SH-SY5Y (cell line): ENCODE measurements around the gene PPP1CA.

ENCODE experiments used
- GATA2 ChIP-seq: IDR thresholded peaks from 2 replicates; pipeline ENCODE4 v1.6.1; 2011; ENCODE audit warnings: mild to moderate bottlenecking, low read depth, low read length
- GATA3 ChIP-seq: IDR thresholded peaks from 2 replicates; pipeline ENCODE4 v1.6.1; 2011; ENCODE audit warnings: low read depth, mild to moderate bottlenecking, low read length, moderate library complexity

The PPP1CA gene

DNA sequence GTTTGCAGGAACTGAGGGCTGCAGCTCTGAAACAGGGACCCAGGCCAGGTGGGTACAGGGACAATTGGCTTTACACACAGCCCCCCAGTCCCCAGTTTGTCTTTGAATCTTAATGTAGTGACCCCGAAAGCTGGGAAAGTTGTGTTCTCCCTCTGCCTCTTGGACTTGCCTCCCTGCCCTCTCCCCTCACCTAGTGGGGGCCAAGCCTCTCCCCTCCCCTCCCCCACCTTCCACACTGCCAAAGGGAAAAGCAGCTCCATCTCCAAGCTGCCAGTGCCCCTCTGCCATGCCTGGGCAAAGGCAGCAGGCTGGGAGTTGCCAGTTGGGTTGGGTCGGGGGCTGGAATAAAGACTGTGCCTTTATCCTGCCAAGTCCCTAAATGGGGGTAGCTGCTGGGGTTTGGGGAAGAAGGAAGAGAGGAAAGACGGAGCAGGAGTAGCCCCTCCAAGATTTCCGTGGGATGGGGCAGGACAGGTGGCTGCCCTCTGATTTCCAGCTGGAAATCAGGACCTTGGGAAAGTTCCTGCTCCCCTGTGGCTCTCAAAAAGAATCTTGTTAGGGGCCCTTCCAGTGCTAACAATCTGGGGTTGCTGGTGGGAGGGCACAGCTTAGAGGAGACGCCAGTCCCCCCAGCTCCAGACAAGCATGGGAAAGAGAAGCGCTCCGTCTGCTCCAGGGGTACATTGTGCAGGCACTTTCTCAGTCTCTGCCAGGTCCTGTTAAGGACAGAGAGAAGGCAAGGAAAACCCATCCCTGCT is 25.4 kb downstream of the PPP1CA start:
- TF ChIP-seq GATA3 (no peak), GATA2 (no peak)

DNA sequence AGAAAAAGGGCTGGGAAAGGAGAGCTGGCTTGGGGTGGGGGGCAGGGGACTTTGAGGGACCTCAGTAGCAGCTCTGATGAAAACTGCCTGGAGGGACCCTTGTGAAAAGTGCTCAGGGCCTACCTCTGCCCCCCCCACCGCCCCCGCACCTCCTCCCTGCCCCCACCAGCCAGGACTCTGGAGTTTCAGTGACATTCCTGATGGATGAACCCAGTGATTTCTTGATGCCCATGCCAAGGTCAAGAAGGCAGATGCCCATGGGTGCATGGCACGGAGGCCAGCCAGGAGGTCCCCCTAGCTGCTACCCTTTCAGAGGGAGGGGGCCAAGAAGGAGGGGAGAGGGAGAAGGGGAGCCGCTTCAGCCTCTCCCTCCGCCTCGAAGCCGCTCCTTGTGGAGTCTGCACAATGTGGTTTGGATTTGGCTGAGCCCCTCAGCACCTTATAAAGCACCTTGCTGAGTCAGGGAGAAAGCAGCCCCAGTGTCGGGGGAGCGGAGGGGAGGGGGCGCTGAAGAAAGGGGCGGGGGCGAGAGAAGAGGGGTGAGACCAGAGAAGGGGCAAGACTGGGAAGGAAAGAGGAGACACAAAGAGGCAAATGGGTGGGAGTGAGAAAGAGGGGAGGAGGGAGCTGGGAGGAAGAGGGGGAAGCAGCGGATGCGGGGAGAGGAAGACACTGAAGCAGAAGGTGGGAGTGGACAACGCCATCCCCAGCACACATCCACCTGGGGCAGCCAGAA is 26.2 kb downstream of the PPP1CA start:
- TF ChIP-seq GATA3 (no peak), GATA2 (no peak)

DNA sequence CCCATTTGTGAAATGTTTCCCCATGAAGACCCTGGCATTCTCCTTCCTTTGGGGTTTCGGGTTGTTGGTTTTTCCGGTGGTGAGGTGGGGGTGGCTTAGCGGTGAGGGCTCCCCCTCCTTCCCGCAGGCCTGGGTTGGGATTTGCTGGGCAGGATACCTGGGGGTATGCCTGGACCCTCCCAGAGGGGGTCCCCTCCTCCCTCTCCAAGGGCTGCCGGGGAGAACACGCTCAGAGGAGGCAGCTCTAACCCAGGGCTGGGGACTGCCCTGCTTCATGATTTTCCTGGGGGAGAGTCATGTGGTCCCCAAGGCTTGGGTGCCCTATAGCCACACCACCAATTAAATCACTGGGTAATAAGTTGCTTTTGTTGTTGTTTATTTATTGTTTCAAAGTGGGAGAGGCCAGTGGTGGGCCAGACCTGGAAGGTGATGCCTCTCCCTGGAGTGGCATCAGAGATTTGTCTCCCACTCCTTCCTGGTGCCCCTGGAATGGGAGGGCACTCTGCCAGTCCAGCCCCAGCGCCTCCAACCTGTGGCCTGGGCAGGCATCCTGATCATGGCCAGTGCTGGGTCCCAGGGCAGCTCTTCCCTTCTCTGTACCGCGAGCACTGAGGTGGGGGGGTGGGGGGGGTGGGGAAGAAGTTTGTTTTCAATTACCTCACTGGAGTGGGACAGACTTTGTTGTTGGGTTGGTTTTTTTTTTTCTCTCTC is 26.9 kb downstream of the PPP1CA start:
- no peak for TF ChIP-seq GATA3
- TF ChIP-seq GATA2: no peak

DNA sequence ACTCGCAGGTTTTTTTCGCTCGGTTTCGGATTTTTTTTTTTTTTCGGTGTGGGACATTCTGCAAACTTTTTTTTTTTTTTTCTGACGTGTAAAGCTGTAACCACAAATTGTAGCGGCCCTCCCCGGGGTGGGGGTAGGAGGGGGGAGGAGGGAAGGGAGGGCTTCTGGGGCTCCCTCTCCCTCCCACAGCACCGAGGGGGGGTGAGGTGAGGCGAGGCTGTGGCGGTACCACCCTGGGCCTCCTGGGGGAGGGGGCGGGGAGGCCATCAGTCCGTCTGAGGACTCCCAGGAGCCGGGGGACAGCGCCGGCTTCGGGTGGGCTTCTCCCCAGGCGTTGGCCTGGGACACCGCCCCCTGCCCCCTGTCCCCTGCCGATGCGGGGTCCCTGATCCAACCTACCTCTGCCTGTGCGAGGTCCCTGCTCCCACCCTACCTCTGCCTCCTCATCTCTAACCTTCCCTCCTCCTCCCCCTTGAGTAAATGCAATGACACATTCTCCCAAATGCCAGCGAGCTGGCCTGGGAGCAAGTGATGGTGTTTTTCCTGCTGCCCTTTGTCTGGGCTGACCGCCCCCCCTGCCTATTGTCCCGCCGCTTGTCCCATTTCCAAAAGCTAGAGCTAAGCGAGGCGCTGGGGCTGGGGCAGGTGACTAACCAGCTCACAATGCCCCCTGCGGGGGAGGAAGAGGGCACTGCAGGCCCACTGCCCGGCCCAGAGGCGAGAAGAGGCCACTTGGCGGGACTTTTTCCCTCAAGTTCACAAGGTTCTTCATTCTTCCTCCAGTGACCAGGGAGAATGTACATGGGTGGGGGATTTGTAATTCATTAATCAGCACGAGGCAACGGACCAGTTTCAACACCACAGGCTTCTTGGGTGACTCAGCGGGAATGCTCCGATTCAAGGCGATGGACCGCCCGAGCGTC is 27.7 kb downstream of the PPP1CA start:
- TF ChIP-seq GATA2 (no peak), GATA3 (no peak)

DNA sequence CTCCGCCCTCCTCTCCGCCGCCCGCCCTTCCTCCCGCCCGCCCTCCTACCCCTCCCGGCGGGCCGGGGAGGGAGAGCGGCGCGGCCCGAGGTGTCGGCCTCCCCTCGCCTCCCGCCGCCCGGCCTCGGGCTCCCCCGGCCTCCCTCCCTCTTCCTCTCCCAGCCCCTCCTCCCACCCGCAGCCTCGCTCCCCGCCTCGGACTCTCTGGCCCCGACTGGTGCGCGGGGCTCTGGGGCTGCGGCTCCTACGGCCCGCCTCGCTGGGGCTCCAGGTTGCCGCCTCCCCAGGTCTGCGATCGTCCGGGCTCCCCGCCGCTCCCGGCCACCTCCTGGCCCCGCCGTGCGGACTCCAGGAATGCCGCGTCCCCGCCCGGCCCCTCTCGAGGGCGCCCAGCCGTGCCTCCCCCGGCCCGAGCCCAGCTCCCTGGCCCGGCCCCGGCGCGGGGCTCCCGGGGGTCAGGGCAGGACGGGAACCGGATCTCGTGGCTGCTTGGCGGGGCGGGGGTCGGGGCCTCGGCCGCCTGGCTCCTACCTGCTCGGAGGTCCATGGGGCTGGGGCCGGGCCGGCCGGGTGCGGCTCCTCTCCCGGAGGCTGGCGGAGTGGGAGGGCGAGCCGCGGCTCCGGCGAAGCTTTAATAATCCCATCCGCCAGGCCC is 28.5 kb downstream of the PPP1CA start, which contains the start of gene CLCF1:
Gene CLCF1 (minus strand): TSS at position 606 of the 655 bp plus-strand sequence. CDS start 59 bp downstream, at position 547.
- TF ChIP-seq GATA2 (no peak), GATA3 (no peak)

DNA sequence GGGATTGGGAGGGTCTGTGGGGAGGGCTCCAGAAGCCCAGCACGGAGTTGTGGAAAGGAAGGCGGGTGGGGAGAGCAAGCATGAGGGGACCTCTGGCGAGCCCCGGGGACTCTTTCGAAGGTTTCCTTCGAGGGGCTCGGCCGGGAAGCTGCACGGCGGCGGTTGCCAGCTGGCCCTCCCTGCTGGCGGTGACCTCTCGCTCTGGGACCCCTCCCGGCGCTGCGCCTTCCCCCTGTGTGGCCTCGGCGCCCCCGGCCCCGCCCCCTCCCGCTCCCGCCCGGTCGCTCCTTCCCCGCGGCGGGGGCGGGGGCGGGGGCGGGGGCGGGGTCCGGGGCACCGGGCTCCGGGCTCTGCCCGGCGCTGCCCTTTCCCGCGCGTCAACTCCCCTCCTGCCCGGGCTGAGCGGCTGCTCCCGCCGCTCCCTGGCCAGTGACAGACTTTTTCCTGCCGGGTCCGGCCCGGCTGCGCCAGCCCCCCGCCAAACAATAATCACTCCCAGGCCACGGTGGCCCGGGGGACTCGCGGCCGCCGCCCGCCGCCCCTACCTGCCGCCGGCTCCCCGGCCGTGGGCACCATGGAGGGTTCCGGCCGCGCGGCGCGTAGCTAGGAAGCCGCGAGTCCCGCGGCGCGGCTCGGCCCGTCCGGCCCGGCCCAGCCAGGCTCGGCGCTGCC is 29.2 kb downstream of the PPP1CA start:
- TF ChIP-seq GATA2 (no peak), GATA3 (no peak)

DNA sequence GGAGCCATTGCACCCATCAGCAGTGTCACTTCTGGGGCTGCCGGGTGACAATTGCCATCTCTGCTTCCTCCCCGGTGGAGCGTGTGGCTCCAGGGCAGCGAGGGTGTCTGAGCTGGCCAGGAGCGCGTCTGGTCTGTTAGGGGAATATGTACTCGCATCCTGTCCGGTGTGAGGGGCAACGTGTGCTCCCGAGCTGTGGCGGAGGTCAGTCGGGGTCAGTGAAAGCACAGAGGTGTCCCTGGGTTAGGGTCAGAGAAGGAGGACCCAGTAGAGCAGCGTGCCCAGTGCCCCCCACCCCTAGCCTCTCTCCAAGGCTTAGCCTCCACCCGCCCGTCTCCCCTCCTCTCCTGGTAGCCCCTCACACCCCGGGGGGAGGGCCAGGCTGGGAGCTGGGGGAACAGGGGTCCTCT is 29.7 kb downstream of the PPP1CA start:
- TF ChIP-seq GATA3: no peak
- TF ChIP-seq GATA2: no peak

DNA sequence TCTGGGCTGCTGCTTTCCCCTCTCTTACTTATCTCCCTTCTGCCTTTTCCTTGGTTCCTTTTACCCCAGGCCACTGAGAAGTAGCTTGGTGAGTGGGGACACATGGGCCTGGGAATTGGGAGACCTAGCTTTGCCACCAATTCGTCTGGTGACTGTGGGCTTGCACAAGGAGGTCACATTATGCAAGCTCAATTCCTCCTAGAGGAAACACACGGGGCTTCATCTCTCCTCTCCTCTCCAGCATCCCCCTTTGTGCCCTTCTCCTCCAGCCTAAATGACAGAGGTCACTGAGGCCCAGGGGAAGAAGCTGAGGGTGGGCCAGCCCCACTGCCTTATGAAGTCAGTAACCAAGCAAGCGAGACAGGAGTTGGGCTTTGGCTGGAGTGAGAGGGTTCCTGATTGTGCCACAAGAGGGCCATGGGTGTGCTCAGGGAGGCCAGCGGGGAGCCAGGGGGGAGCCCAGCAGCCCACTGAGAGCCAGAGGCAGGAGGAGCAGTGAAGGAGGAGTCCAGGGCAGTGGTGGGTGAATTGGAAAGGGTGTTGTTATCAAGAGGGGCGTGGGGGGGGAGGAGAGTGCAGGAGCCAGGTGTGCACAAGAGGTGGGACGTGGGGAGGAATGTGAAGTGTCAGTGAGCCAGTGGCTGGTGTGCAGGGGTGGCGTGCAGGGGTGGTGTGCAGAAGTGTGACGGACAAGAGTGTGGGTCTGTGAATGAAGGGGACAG is 30.3 kb downstream of the PPP1CA start:
- TF ChIP-seq GATA2 (no peak), GATA3 (no peak)

DNA sequence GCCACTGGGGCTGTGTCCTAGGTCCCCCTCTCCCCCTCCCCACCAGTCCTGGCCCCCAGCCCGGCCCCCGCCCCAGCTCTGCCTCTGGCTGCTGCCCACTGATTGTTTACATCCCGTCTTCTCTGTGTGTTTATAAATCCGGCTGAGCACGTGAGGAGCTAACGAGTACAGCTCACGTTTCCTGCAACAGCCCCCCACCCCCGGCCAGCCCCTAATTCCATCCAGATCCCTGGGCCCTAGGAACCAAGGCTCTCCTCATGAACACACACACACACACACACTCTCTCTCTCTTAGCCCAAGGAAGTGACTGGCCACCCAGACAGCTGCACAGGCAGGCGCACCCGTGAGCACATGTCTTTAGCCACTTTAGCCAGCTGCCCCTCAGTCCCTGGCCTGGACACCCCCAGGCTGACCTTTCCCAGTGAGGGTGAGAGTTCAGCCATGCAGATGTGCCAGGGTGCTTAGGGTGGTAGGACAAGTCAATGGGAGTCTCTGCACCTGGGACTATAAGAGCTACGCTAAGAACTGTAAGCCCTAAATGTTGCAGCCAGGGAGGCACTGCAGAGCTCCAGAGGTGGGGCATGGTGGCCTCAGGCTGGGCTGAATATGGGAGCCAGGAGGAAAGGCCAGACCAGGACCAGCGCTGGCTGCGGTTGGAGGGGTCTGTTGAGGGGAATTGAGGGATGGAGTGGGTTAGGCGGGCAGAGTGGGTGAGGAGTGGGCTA is 31.1 kb downstream of the PPP1CA start:
- TF ChIP-seq GATA2: no peak
- TF ChIP-seq GATA3: no peak

DNA sequence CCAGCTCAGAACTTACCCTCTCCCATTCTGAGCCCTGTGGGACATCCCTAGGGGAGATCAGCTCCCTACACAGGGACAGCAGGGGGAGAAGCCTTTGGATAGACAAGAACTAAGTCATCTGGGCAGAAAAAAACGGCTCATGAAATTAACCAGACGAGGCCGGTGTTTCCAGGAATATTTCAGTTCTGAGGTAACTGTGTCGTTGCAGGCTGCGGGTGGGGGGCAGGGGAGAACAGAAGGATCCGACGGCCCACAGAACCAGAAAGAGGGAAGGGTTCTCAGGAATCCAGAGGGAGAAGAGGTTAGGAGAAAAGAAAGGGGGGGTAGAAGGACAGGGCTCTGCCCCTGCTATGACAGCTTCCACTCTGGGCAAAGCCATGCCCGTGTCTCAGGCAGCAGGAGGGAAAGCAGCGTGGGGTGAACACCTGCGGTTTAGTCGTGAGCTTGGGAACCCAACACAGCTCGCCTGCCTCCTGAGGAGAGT is 31.8 kb downstream of the PPP1CA start:
- TF ChIP-seq GATA2 (no peak), GATA3 (no peak)

DNA sequence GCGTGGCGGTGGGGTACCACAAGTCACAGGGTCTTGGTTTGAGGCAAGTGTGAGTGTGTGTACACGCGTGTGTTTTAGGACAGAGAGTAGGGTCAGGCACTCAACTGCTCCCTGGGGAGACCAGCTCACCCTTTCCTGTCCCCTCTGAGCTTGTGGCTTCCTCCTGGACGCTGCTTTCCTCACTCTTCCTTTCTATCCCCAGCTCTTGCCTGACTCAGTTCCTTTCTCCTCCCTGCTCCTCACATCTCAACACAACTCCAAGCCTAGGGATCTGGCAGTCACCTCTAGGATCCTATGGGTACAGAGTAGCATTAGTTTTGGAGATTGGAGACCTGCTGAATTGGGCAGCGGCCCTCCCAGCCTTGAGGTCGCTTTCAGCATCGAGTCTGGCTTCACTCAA is 32.4 kb downstream of the PPP1CA start:
- TF ChIP-seq GATA3 (no peak), GATA2 (no peak)
